ENCODE data around the gene EPHB3.

DNA sequence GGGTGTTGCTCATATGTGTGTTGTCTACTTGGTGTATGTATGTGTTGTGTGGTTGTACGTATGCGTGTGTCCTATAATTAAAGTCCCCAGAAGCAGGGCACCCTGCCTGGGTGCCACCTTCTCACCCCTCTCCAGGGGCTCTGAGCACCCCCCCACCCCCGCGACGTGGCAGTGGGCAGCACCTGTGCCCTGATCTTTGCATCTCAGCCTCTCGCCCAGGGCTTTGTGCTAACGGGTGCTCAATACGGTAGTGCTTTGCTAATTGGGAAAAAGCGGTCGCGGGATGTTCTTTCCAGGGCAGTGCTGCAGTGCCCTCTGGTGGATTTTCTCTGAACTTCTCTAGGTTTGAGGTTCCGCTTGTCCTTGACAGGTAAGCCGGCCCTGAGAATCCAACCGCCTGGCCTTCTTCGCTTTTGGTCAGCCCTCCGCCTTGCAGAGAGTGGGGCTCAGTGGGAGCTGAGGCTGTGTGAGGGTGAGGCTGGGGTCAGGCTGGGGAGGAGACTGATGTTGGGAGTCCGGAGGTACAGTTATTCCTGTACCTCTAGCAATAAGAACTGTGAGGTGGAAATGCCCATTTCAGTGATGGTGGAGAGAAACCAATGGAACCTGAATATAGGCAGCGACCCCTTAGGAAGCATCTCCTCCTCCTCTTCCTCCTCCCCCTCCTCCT, 17.6 kb upstream of the EPHB3 start:
- no peak for TF ChIP-seq ZBTB7A (IDR thresholded peaks at IDR 0.05; ENCODE audit: low read depth)
- TF ChIP-seq CREB1 (IDR thresholded peaks at IDR 0.05; ENCODE audit: low read depth), result no peak
- no peak for TF ChIP-seq YY1 (IDR thresholded peaks at IDR 0.05; ENCODE audit: low read depth)
- TF ChIP-seq RAD21 (IDR thresholded peaks at IDR 0.05; ENCODE audit: low read depth), result peak; percentile 97
- no peak for TF ChIP-seq REST (IDR thresholded peaks at IDR 0.05; ENCODE audit: low read depth)
- TF ChIP-seq EP300 (IDR thresholded peaks at IDR 0.05; ENCODE audit: borderline replicate concordance), result peak; percentile 21; the same call in 1 of the 2 replicates
- no peak for TF ChIP-seq TAF1 (IDR thresholded peaks at IDR 0.05; ENCODE audit: low read depth)
- no peak for TF ChIP-seq CEBPB (IDR thresholded peaks at IDR 0.05)
- TF ChIP-seq TEAD4 (IDR thresholded peaks at IDR 0.05), result no peak
- no peak for TF ChIP-seq TCF12 (IDR thresholded peaks at IDR 0.05; ENCODE audit: low read depth)
- TF ChIP-seq FOXM1 (IDR thresholded peaks at IDR 0.05; ENCODE audit: borderline replicate concordance, low read depth), result no peak
